H9 (cell line): ENCODE results near the gene KCNMB4. TPM values are rescaled to one million over a fixed set of nuclear protein-coding genes. Genes with fewer than 3 reads are reported as not detected.

Source experiments
- DNase-seq: peaks from one replicate; pipeline ENCODE4 v3.0.0-alpha.2; 2017
- H2AFZ ChIP-seq: one replicate; pipeline ENCODE4 v1.6.1; 2013; ENCODE audit warnings: mild to moderate bottlenecking, low read length, control low read depth, moderate library complexity
- H2AK5ac ChIP-seq: 2 replicates; pipeline ENCODE4 v1.6.1; 2013; ENCODE audit warnings: low read length, control low read depth, mixed read lengths; ENCODE audit not compliant: insufficient read length
- H2BK120ac ChIP-seq: one replicate; pipeline ENCODE4 v1.6.1; 2013; ENCODE audit warnings: low read depth, mild to moderate bottlenecking, low read length, control low read depth, inconsistent platforms; ENCODE audit not compliant: poor library complexity, severe bottlenecking
- H2BK12ac ChIP-seq: 2 replicates; pipeline ENCODE4 v1.6.1; 2013; ENCODE audit warnings: low read length, control low read depth, mixed read lengths, low read depth; ENCODE audit not compliant: insufficient read length
- H2BK15ac ChIP-seq: 2 replicates; pipeline ENCODE4 v1.6.1; 2013; ENCODE audit warnings: low read depth, low read length, control low read depth
- H2BK20ac ChIP-seq: one replicate; pipeline ENCODE4 v1.6.1; 2013; ENCODE audit warnings: low read depth, mild to moderate bottlenecking, low read length, control low read depth, inconsistent platforms; ENCODE audit not compliant: poor library complexity, severe bottlenecking
- H2BK5ac ChIP-seq: 2 replicates; pipeline ENCODE4 v1.6.1; 2013; ENCODE audit warnings: low read length, control low read depth, mixed read lengths; ENCODE audit not compliant: insufficient read length
- H3K14ac ChIP-seq: 2 replicates; pipeline ENCODE4 v1.6.1; 2013; ENCODE audit warnings: low read length, control low read depth; ENCODE audit not compliant: insufficient read depth
- H3K18ac ChIP-seq: 2 replicates; pipeline ENCODE4 v1.6.1; 2013; ENCODE audit warnings: low read depth, mild to moderate bottlenecking, mixed read lengths, low read length, control low read depth; ENCODE audit not compliant: insufficient read length
- H3K23ac ChIP-seq: 2 replicates; pipeline ENCODE4 v1.6.1; 2013; ENCODE audit warnings: low read length, control low read depth, mixed read lengths, low read depth; ENCODE audit not compliant: insufficient read length
- H3K23me2 ChIP-seq: 2 replicates; pipeline ENCODE4 v1.6.1; 2013; ENCODE audit warnings: low read depth, mild to moderate bottlenecking, mixed read lengths, low read length, control low read depth; ENCODE audit not compliant: insufficient read length, poor library complexity, severe bottlenecking
- H3K27ac ChIP-seq: 2 replicates; pipeline ENCODE4 v1.5.1; 2013; ENCODE audit warnings: low read length, control low read depth, mixed read lengths, low read depth; ENCODE audit not compliant: insufficient read length
- H3K27me3 ChIP-seq: 2 replicates; pipeline ENCODE4 v1.6.1; 2013; ENCODE audit warnings: low read length, control low read depth, inconsistent platforms; ENCODE audit not compliant: insufficient read depth
- H3K4ac ChIP-seq: 2 replicates; pipeline ENCODE4 v1.6.1; 2013; ENCODE audit warnings: low read depth, mild to moderate bottlenecking, control low read depth, inconsistent platforms, low read length, moderate library complexity
- H3K4me1 ChIP-seq: 2 replicates; pipeline ENCODE4 v1.6.1; 2013; ENCODE audit warnings: low read length, control low read depth, inconsistent platforms; ENCODE audit not compliant: insufficient read depth
- H3K4me2 ChIP-seq: 2 replicates; pipeline ENCODE4 v1.6.1; 2013; ENCODE audit warnings: low read length, control low read depth, mixed read lengths; ENCODE audit not compliant: insufficient read length, insufficient read depth
- H3K56ac ChIP-seq: 2 replicates; pipeline ENCODE4 v1.6.1; 2013; ENCODE audit warnings: low read depth, mild to moderate bottlenecking, mixed read lengths, low read length, control low read depth; ENCODE audit not compliant: insufficient read length
- H3K79me1 ChIP-seq: 2 replicates; pipeline ENCODE4 v1.6.1; 2013; ENCODE audit warnings: low read depth, mild to moderate bottlenecking, moderate library complexity, low read length, control low read depth, inconsistent platforms; ENCODE audit not compliant: insufficient read depth, poor library complexity, severe bottlenecking
- H3K79me2 ChIP-seq: 2 replicates; pipeline ENCODE4 v1.6.1; 2013; ENCODE audit warnings: low read length, control low read depth, inconsistent platforms; ENCODE audit not compliant: insufficient read depth
- H3K9ac ChIP-seq: 2 replicates; pipeline ENCODE4 v1.6.1; 2013; ENCODE audit warnings: low read length, control low read depth, mixed read lengths; ENCODE audit not compliant: insufficient read length; ENCODE audit errors: extremely low read depth
- H3K9me3 ChIP-seq: one replicate; pipeline ENCODE4 v1.6.1; 2013; ENCODE audit warnings: low read depth, low read length, inconsistent platforms; ENCODE audit not compliant: control insufficient read depth
- H3T11ph ChIP-seq: one replicate; pipeline ENCODE4 v1.6.1; 2013; ENCODE audit warnings: mild to moderate bottlenecking, low read length, control low read depth, inconsistent platforms
- H4K20me1 ChIP-seq: one replicate; pipeline ENCODE4 v1.6.1; 2013; ENCODE audit not compliant: control insufficient read depth, insufficient read length, insufficient read depth
- H4K5ac ChIP-seq: 2 replicates; pipeline ENCODE4 v1.6.1; 2013; ENCODE audit warnings: low read depth, mild to moderate bottlenecking, mixed read lengths, low read length, control low read depth; ENCODE audit not compliant: insufficient read length
- H4K8ac ChIP-seq: replicated peaks from 2 replicates; pipeline ENCODE4 v1.6.1; 2013; ENCODE audit warnings: low read length, control low read depth, mixed read lengths, low read depth; ENCODE audit not compliant: insufficient read length
- H4K91ac ChIP-seq: 2 replicates; pipeline ENCODE4 v1.6.1; 2013; ENCODE audit warnings: low read depth, mild to moderate bottlenecking, moderate library complexity, mixed read lengths, low read length, control low read depth; ENCODE audit not compliant: insufficient read length
- H3K27ac Mint-ChIP-seq, 3 experiments: 2 replicates in 2 of 3; 3 replicates in 1 of 3; pipeline ENCODE4 v1.8.0; 2020 to 2021; ENCODE audit warnings: mixed read lengths in 3 of 3, mild to moderate bottlenecking in 1 of 3, moderate library complexity in 1 of 3
- H3K27me3 Mint-ChIP-seq: 2 replicates; pipeline ENCODE4 v1.8.0; 2021; ENCODE audit warnings: low read depth, mild to moderate bottlenecking, moderate library complexity, mixed read lengths
- H3K36me3 Mint-ChIP-seq, 3 experiments: 2 replicates in 2 of 3; 3 replicates in 1 of 3; pipeline ENCODE4 v1.8.0; 2020 to 2021; ENCODE audit warnings: low read depth in 3 of 3, mixed read lengths in 3 of 3; ENCODE audit not compliant: insufficient read depth in 1 of 3
- H3K4me1 Mint-ChIP-seq, 2 experiments: 2 replicates each; pipeline ENCODE4 v1.8.0; 2020; ENCODE audit warnings: mixed read lengths in 2 of 2
- H3K4me3 Mint-ChIP-seq, 2 experiments: 2 replicates in 1 of 2; 3 replicates in 1 of 2; pipeline ENCODE4 v1.8.0; 2020 to 2021; ENCODE audit warnings: mild to moderate bottlenecking in 2 of 2, mixed read lengths in 2 of 2, moderate library complexity in 1 of 2
- H3K9me3 Mint-ChIP-seq, 2 experiments: 2 replicates in 1 of 2; 3 replicates in 1 of 2; pipeline ENCODE4 v1.8.0; 2020; ENCODE audit warnings: mild to moderate bottlenecking in 2 of 2, mixed read lengths in 2 of 2, moderate library complexity in 1 of 2
- whole genome bisulfite sequencing: extraction: QIAGEN DNeasy Blood & Tissue Kit; methylation state at CpG from one replicate; pipeline ENCODE4 v1.1.7; 2013; ENCODE audit warnings: missing lambda C conversion rate, low lambda C conversion rate, mixed read lengths; ENCODE audit not compliant: insufficient read length; ENCODE audit errors: extremely low coverage; 5-methylcytosine and 5-hydroxymethylcytosine counted together
- total RNA-seq: library from RNA; stranded (reverse); gene quantifications from 2 replicates; pipeline ENCODE4 v1.2.1, GENCODE V29; 2021
- TF ChIP-seq, protein P1 (sequence below): fragments of 200-600 bp; sonication (generic); conservative IDR thresholded peaks from 3 replicates; pipeline ENCODE4 v1.8.0; 2021; ENCODE audit warnings: antibody characterized with exemption, mild to moderate bottlenecking

The KCNMB4 gene
- total RNA-seq, 1 experiment from 2014 or later, result 16.2 TPM

GRCh38 chr12:70329728-70330127, 36.4 kb upstream of the KCNMB4 start:
- DNase-seq, result no peak
- no peak overlapping the region for H3K18ac ChIP-seq
- Mint-ChIP-seq H3K4me3 (no peak overlapping the region), H3K27ac (no peak overlapping the region), H3K9me3 (no peaks in the 10 kb centered on the region), H3K36me3 (peaks cover 4 to 5% (median 5%) of the 10 kb centered on the region in 3 experiments; a peak in 4 of 7 replicates), H3K27me3 (no peaks in the 10 kb centered on the region), H3K4me1 (peaks cover 26% of the 10 kb centered on the region in 2 experiments)
- H2BK12ac ChIP-seq, result no peak overlapping the region
- H3K23me2 ChIP-seq, result no peaks in the 10 kb centered on the region
- TF ChIP-seq, protein P1, sequence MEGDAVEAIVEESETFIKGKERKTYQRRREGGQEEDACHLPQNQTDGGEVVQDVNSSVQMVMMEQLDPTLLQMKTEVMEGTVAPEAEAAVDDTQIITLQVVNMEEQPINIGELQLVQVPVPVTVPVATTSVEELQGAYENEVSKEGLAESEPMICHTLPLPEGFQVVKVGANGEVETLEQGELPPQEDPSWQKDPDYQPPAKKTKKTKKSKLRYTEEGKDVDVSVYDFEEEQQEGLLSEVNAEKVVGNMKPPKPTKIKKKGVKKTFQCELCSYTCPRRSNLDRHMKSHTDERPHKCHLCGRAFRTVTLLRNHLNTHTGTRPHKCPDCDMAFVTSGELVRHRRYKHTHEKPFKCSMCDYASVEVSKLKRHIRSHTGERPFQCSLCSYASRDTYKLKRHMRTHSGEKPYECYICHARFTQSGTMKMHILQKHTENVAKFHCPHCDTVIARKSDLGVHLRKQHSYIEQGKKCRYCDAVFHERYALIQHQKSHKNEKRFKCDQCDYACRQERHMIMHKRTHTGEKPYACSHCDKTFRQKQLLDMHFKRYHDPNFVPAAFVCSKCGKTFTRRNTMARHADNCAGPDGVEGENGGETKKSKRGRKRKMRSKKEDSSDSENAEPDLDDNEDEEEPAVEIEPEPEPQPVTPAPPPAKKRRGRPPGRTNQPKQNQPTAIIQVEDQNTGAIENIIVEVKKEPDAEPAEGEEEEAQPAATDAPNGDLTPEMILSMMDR, result no peak
- no peak overlapping the region for H2BK5ac ChIP-seq
- H4K5ac ChIP-seq, result no peak overlapping the region
- no peaks in the 10 kb centered on the region for H3K79me2 ChIP-seq
- no peak overlapping the region for H3T11ph ChIP-seq
- no peak overlapping the region for H3K4ac ChIP-seq
- no peaks in the 10 kb centered on the region for H3K9me3 ChIP-seq
- no peak overlapping the region for H4K8ac ChIP-seq
- H3K14ac ChIP-seq, result no peak overlapping the region
- no peak overlapping the region for H2AFZ ChIP-seq
- no peak overlapping the region for H4K91ac ChIP-seq
- no peak overlapping the region for H3K4me2 ChIP-seq
- H3K27me3 ChIP-seq, result no peaks in the 10 kb centered on the region
- H3K79me1 ChIP-seq, result no peaks in the 10 kb centered on the region
- WGBS, result no CpG with 5 or more reads among the region's 3 CpGs
- H2AK5ac ChIP-seq, result no peak overlapping the region
- H2BK20ac ChIP-seq, result no peak overlapping the region
- H3K56ac ChIP-seq, result no peak overlapping the region
- H3K9ac ChIP-seq, result no peak overlapping the region
- no peak overlapping the region for H2BK120ac ChIP-seq
- H4K20me1 ChIP-seq, result no peaks in the 10 kb centered on the region
- no peak overlapping the region for H2BK15ac ChIP-seq
- no peak overlapping the region for H3K27ac ChIP-seq
- peaks cover 1% of the 10 kb centered on the region for H3K4me1 ChIP-seq
- H3K23ac ChIP-seq, result no peak overlapping the region
